ENCODE measurements around the gene MICAL3.
A peak's percentile ranks its signal among the peaks of the same experiment; 100 is the strongest.
"Not testable (repeated sequence)": the region's sequence is repeated elsewhere in the genome, so short reads cannot be mapped to it uniquely, and the experiment has no call there.

Gene MICAL3

DNA sequence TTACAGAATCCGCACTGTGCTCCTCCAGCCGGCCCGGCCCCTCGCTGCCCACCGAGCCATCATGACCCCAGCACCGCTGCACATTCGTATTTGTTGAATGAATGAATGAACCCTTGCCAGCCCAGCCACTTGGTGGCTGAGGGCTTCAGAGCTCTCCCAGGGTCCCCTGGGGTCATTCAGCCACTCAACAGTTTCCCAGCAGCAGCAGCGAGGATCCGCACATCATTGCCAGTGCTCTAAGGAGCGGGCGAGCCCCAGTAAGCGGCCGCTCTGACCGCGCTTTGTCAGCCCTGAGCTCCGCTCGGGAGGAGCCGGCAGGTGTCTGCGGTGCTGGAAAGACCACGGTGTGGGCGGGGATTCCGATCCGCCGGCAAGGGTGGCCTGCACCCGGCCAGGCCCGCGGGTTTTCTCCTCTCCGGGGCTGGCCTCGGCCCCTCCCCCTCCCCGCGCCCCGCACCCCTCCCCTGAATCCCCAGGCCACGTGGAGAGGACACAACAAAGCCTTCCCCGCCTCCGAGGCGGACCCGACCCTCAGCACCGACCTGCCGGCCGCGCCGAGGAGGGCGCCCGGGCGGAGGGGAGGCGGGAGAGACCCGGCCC, 250.7 kb downstream of the MICAL3 start:
- peak; percentile 66 for DNase-seq

DNA sequence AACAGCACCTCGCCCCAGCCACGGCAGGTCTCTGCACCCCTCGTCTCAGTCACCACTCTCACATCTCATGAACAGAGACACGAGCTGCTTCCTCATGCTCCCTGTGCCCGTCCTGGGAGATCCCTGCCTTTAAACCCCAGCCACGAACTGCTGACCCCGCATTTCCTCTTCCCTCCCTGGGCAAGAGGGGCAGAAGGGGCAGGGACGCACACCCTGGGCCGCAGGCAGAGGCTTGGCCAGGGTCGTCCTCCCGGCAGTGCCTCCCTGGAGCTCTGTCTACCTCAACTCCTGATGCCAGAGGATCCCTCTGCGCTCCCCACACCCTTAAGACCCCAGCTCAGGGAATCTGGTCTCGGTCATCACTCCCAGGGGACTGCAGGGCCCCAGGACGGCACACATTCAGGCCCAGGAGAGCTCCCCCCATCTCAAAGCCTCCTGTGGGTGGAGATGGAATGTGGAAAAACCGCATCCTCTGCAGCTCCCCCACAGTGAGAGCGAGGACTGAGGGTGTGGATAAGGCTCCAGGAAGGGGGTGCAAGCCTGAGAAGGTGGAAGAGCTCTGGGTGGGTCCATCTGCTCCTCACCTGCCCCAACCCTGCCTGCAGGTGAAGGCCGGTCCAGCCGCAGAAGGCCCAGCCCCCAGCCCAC, 251.3 kb downstream of the MICAL3 start:
- DNase-seq: peak; percentile 45

- no peak for DNase-seq
Measured at GRCh38 chr22:17772249-17772957, 252.0 kb downstream of the MICAL3 start.

GRCh38 chr22:17770180-17771077, 253.9 kb downstream of the MICAL3 start:
- DNase-seq: no peak

DNA sequence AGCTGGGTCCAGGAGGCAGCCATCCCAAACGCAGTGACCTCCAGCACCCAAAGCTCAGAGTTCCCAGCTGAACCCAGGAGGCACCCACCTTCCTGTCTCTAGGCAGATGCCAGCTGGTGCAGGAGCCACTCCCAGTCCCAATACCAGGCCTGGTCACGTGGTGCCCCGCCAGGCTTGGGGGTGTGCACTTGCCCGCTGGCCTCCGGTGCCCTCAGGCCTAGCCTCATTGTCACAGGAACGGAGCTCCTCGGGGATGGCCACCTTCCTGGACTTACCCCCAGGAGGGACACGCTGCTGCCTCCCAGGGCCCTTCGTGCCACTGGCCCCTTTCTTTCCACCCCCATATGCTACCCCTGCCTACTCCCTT, 254.7 kb downstream of the MICAL3 start:
- DNase-seq: no peak

- no peak for DNase-seq
Measured at GRCh38 chr22:17769013-17769715, 255.2 kb downstream of the MICAL3 start.

DNA sequence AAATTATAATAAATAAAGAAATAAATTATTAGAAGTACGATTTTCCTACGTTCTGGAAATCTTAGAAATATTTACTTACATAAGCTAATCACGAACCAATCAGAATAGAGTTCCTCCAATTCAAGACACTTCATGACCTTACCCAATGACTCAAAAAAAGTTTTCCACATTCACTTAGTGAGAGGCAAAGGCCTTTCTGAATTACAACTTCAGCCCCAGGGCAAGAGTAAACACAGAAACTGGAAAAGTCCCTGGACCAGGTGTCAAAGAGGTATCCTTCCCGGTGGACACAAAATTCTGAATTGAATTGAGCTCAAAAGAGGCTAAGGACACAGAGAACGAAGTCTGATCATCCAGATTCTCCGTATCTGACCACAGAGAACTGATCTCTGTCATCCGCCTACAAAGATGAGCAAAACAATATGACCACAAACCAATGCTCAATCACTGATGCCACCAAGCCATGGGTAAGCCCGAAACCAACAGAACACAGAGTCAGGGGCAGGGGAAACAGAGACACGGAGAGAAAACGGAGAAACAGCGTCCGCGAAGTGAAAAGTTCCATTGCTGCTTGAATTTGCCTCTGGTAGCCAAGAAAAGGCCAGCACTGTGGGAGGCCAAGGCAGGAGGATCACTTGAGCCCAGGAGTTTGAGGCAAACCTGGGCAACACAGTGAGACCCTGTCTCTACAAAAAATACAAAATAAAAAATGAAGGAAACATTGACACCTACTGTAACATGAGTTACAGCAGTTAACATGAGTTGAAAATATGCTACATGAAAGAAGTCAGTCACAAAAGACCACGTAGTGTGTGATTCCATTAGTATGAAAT, 256.9 kb downstream of the MICAL3 start:
- no peak for DNase-seq

GRCh38 chr22:17764852-17765251, 259.5 kb downstream of the MICAL3 start:
- not testable (repeated sequence) for DNase-seq

GRCh38 chr22:17764036-17764435, 260.3 kb downstream of the MICAL3 start:
- DNase-seq: no peak

GRCh38 chr22:17763442-17763841, 260.9 kb downstream of the MICAL3 start:
- DNase-seq: peak; percentile 79

DNA sequence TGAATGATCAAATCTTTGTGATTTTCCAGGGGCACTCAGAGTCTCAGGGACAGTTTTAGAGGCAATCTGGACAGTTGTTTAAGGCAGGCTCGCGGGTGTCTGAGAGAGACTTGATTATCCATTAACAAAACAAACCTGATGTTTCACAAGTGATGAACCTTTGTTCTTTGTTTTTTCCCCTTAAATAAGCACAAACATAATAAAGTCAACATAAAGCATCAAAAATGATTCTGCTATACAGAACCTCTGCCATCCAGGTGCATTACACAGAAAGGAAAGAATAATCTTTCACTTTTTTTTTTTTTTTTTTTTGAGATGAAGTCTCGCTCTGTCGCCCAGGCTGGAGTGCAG, 263.2 kb downstream of the MICAL3 start:
- no peak for DNase-seq

GRCh38 chr22:17754233-17754925, 270.0 kb downstream of the MICAL3 start:
- peak; percentile 69 for DNase-seq

GRCh38 chr22:17753401-17753989, 270.9 kb downstream of the MICAL3 start:
- DNase-seq: peak; percentile 71

GRCh38 chr22:17751596-17751995, 272.8 kb downstream of the MICAL3 start:
- no peak for DNase-seq

- no peak for DNase-seq
Measured at GRCh38 chr22:17749605-17750395, 274.6 kb downstream of the MICAL3 start.

- no peak for DNase-seq
Measured at GRCh38 chr22:17748555-17749353, 275.6 kb downstream of the MICAL3 start.

- DNase-seq: no peak
Measured at GRCh38 chr22:17746916-17747315, 277.4 kb downstream of the MICAL3 start.

DNA sequence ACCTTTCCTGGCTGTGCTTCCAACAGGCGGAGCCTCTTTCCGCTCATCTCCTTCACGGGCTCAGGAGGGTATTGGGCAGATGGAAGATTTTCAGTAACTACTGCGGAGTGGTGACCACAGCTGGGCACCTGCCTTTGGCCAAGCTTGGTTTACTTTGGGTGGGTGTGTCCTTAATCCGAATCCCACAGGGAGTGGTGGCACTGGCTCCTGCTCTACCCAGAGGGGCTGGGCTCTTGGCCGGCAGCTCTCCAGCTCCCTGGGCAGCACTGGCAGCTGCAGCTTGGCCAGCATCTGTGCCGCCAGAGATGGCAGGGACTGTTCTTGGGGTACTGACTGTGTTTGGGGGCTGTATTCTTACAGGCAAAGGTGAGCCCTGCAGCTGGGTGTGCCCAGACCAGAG, 279.9 kb downstream of the MICAL3 start:
- DNase-seq: no peak

Data from hematopoietic multipotent progenitor cell treated with erythropoietin and hydrocortisone succinate and interleukin-3 and kit ligand, for 4 days (in vitro differentiated cells).